Neuronal stem cell (in vitro differentiated cells): ENCODE data around the gene ZNF530.

ENCODE experiments used
- DNase-seq: peaks from one replicate; pipeline ENCODE4 v3.0.0-alpha.2; 2013; ENCODE audit warnings: low spot score
- H2AFZ ChIP-seq: one replicate; pipeline ENCODE4 v1.6.1; 2013; ENCODE audit warnings: mild to moderate bottlenecking, low read length, inconsistent platforms
- H2AK5ac ChIP-seq: 2 replicates; pipeline ENCODE4 v1.6.1; 2013; ENCODE audit warnings: low read depth, mild to moderate bottlenecking, inconsistent platforms, low read length, moderate library complexity, mixed read lengths
- H2BK120ac ChIP-seq: 2 replicates; pipeline ENCODE4 v1.6.1; 2013; ENCODE audit warnings: low read depth, mild to moderate bottlenecking, inconsistent platforms, low read length, moderate library complexity, mixed read lengths
- H2BK12ac ChIP-seq: one replicate; pipeline ENCODE4 v1.6.1; 2013; ENCODE audit warnings: low read length, inconsistent platforms
- H2BK15ac ChIP-seq: 2 replicates; pipeline ENCODE4 v1.6.1; 2013; ENCODE audit warnings: mild to moderate bottlenecking, low read length, inconsistent platforms, mixed read lengths
- H2BK5ac ChIP-seq: one replicate; pipeline ENCODE4 v1.6.1; 2013; ENCODE audit warnings: inconsistent platforms, mild to moderate bottlenecking, low read length, moderate library complexity
- H3K14ac ChIP-seq: one replicate; pipeline ENCODE4 v1.6.1; 2013; ENCODE audit warnings: low read length, inconsistent platforms
- H3K18ac ChIP-seq: 2 replicates; pipeline ENCODE4 v1.6.1; 2013; ENCODE audit warnings: low read length, inconsistent platforms
- H3K23ac ChIP-seq: 2 replicates; pipeline ENCODE4 v1.6.1; 2013; ENCODE audit warnings: low read depth, mild to moderate bottlenecking, mixed read lengths, low read length, inconsistent platforms; ENCODE audit not compliant: poor library complexity
- H3K27ac ChIP-seq: replicated peaks from 3 replicates; pipeline ENCODE4 v1.5.1; 2013; ENCODE audit warnings: low read length, inconsistent platforms
- H3K27me3 ChIP-seq, 3 experiments: 2 replicates each; pipeline ENCODE4 v1.6.1; 2013; ENCODE audit warnings: low read length in 3 of 3, mild to moderate bottlenecking in 2 of 3, inconsistent platforms in 1 of 3, low read depth in 1 of 3, mixed read lengths in 1 of 3, moderate library complexity in 1 of 3; ENCODE audit not compliant: control insufficient read depth in 3 of 3, insufficient read depth in 3 of 3
- H3K36me3 ChIP-seq, 2 donors: replicated peaks in 1 of 2; 2 replicates each; pipeline ENCODE4 v1.6.1; 2013; ENCODE audit warnings: low read length in 2 of 2; ENCODE audit not compliant: control insufficient read depth in 2 of 2, insufficient read depth in 2 of 2
- H3K4ac ChIP-seq: 2 replicates; pipeline ENCODE4 v1.6.1; 2013; ENCODE audit warnings: inconsistent platforms, mild to moderate bottlenecking, low read length, moderate library complexity
- H3K4me1 ChIP-seq, 2 donors: 1 replicate in 1 of 2; 2 replicates in 1 of 2; pipeline ENCODE4 v1.6.1; 2013; ENCODE audit warnings: low read length in 2 of 2, low read depth in 1 of 2; ENCODE audit not compliant: control insufficient read depth in 2 of 2, insufficient read depth in 1 of 2
- H3K4me2 ChIP-seq: one replicate; pipeline ENCODE4 v1.6.1; 2013; ENCODE audit warnings: mild to moderate bottlenecking, low read length, inconsistent platforms; ENCODE audit not compliant: insufficient read depth, poor library complexity, severe bottlenecking
- H3K4me3 ChIP-seq, 2 donors: 2 replicates each; pipeline ENCODE4 v1.5.1; 2013; ENCODE audit warnings: low read length in 2 of 2, mild to moderate bottlenecking in 2 of 2, inconsistent platforms in 1 of 2, moderate library complexity in 1 of 2
- H3K79me1 ChIP-seq: one replicate; pipeline ENCODE4 v1.6.1; 2013; ENCODE audit warnings: low read depth, mild to moderate bottlenecking, inconsistent platforms, low read length, moderate library complexity
- H3K9ac ChIP-seq: one replicate; pipeline ENCODE4 v1.6.1; 2013; ENCODE audit warnings: mild to moderate bottlenecking, low read depth, low read length, inconsistent platforms; ENCODE audit not compliant: poor library complexity
- H3K9me3 ChIP-seq, 2 donors: replicated peaks in 1 of 2; 2 replicates each; pipeline versions ENCODE3 to v1.6.1; 2013; ENCODE audit warnings: low read length in 2 of 2, mild to moderate bottlenecking in 2 of 2, inconsistent platforms in 1 of 2, low read depth in 1 of 2, mixed read lengths in 1 of 2, moderate library complexity in 1 of 2; ENCODE audit not compliant: control insufficient read depth in 2 of 2, insufficient read depth in 1 of 2
- H4K8ac ChIP-seq: one replicate; pipeline ENCODE4 v1.6.1; 2013; ENCODE audit warnings: low read depth, mild to moderate bottlenecking, inconsistent platforms, low read length, moderate library complexity
- H4K91ac ChIP-seq: one replicate; pipeline ENCODE4 v1.6.1; 2013; ENCODE audit warnings: low read length, low read depth, mild to moderate bottlenecking, inconsistent platforms; ENCODE audit not compliant: poor library complexity
- WGBS, 2 donors: extraction: QIAGEN DNeasy Blood & Tissue Kit; methylation state at CpG; one replicate each; pipeline ENCODE4 v1.1.7; 2013; ENCODE audit warnings: missing lambda C conversion rate in 2 of 2, mixed read lengths in 1 of 2; ENCODE audit not compliant: insufficient read length in 2 of 2, insufficient replicate concordance in 1 of 2; ENCODE audit errors: extremely low coverage in 2 of 2; 5-methylcytosine and 5-hydroxymethylcytosine counted together

The ZNF530 gene

DNA sequence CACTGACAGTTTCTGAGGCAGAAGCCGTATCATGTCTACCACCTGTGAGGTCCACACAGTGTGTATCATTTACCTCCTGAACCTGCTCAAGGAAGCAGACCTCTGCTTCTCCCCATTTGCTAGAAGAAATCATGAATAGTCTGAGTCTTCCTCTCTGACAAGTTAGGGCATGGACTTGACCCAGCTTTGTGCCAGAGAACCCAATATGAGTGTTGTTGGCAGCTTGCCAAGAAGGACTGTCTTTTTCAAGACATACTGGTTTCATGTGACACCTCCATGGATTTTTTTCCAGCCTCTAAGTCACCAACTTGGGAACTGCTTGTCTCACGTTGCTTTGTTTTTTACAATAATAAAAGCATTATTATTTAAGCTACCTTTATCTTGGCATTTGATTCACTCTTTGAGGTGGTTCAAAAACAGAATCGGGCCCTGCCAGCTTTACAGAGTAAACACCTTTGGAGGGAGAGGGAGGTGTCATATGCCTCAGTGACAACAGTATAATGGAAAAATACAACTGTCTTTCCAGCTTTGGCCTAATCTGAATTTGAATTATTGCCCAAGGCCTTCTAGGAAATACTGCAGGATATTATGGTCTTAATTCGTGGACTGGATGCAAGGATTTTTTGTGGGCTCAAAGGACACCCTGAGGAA lies 42.8 kb downstream of the ZNF530 start:
- Histone ChIP-seq H3K4me2 (no peak overlapping the region), H2BK15ac (no peak overlapping the region), H2BK12ac (no peak overlapping the region), H3K9ac (no peak overlapping the region), H3K4me1 (no peaks in the 10 kb centered on the region), H2BK5ac (no peak overlapping the region), H3K23ac (no peak overlapping the region), H2AFZ (no peak overlapping the region), H4K91ac (no peak overlapping the region), H3K18ac (no peak overlapping the region), H3K4me3 (no peak overlapping the region), H3K27ac (no peak overlapping the region), H3K9me3 (peaks cover 23 to 63% of the 10 kb centered on the region in 2 donors), H3K79me1 (no peaks in the 10 kb centered on the region), H3K27me3 (no peaks in the 10 kb centered on the region), H2AK5ac (no peak overlapping the region), H3K14ac (no peak overlapping the region), H4K8ac (no peak overlapping the region), H2BK120ac (no peak overlapping the region), H3K36me3 (peaks cover 27 to 63% of the 10 kb centered on the region in 2 donors), H3K4ac (no peak overlapping the region)
- WGBS, 2 donors: no CpG with 5 or more reads among the region's 4 CpGs
- no peak for DNase-seq

- Histone ChIP-seq H3K4me2 (no peak overlapping the region), H3K36me3 (peaks cover 27 to 53% of the 10 kb centered on the region in 2 donors), H4K91ac (no peak overlapping the region), H3K27me3 (no peaks in the 10 kb centered on the region), H3K27ac (no peak overlapping the region), H3K9ac (no peak overlapping the region), H3K18ac (no peak overlapping the region), H2BK15ac (no peak overlapping the region), H3K4ac (no peak overlapping the region), H3K4me3 (no peak overlapping the region), H2BK5ac (no peak overlapping the region), H3K14ac (no peak overlapping the region), H2AK5ac (no peak overlapping the region), H3K23ac (no peak overlapping the region), H3K9me3 (peaks cover 23 to 52% of the 10 kb centered on the region in 2 donors), H3K4me1 (no peaks in the 10 kb centered on the region), H2BK12ac (no peak overlapping the region), H4K8ac (no peak overlapping the region), H2BK120ac (no peak overlapping the region), H2AFZ (no peak overlapping the region), H3K79me1 (no peaks in the 10 kb centered on the region)
- DNase-seq: no peak
Measured at GRCh38 chr19:57643734-57644133, 44.0 kb downstream of the ZNF530 start.

- WGBS, 2 donors: no CpG with 5 or more reads among the region's 6 CpGs
- H4K8ac ChIP-seq: no peak overlapping the region
- no peak overlapping the region for H3K4me2 ChIP-seq
- peaks cover 0 to 6% of the 10 kb centered on the region in 2 donors for H3K36me3 ChIP-seq
- no peak overlapping the region for H4K91ac ChIP-seq
- H2BK5ac ChIP-seq: no peak overlapping the region
- H3K23ac ChIP-seq: no peak overlapping the region
- no peak overlapping the region for H3K14ac ChIP-seq
- no peaks in the 10 kb centered on the region for H3K27me3 ChIP-seq
- no peak for DNase-seq
- no peak overlapping the region for H2AK5ac ChIP-seq
- H3K79me1 ChIP-seq: no peaks in the 10 kb centered on the region
- H3K9me3 ChIP-seq: peaks cover 0 to 5% of the 10 kb centered on the region in 2 donors
- no peak overlapping the region for H2BK12ac ChIP-seq
- H2BK120ac ChIP-seq: no peak overlapping the region
- H3K18ac ChIP-seq: no peak overlapping the region
- H2BK15ac ChIP-seq: no peak overlapping the region
- H3K4ac ChIP-seq: no peak overlapping the region
- H3K4me1 ChIP-seq: no peaks in the 10 kb centered on the region
- no peak overlapping the region for H3K27ac ChIP-seq
- no peak overlapping the region for H3K9ac ChIP-seq
- no peak overlapping the region for H3K4me3 ChIP-seq
- H2AFZ ChIP-seq: no peak overlapping the region
Measured at GRCh38 chr19:57648331-57649003, 48.8 kb downstream of the ZNF530 start.

- no peak overlapping the region for H3K4me3 ChIP-seq
- H3K9me3 ChIP-seq: peaks cover 0 to 3% of the 10 kb centered on the region in 2 donors
- no peak overlapping the region for H3K18ac ChIP-seq
- H4K8ac ChIP-seq: no peak overlapping the region
- no peak overlapping the region for H3K23ac ChIP-seq
- no peak overlapping the region for H3K27ac ChIP-seq
- no peaks in the 10 kb centered on the region for H3K27me3 ChIP-seq
- no peak overlapping the region for H2BK15ac ChIP-seq
- H3K14ac ChIP-seq: no peak overlapping the region
- WGBS, 2 donors: no CpG with 5 or more reads among the region's 6 CpGs
- no peaks in the 10 kb centered on the region for H3K79me1 ChIP-seq
- H3K4me1 ChIP-seq: no peaks in the 10 kb centered on the region
- H3K36me3 ChIP-seq: no peaks in the 10 kb centered on the region
- H4K91ac ChIP-seq: no peak overlapping the region
- H2AK5ac ChIP-seq: no peak overlapping the region
- no peak overlapping the region for H2BK5ac ChIP-seq
- no peak overlapping the region for H3K9ac ChIP-seq
- no peak for DNase-seq
- H3K4me2 ChIP-seq: no peak overlapping the region
- H2BK12ac ChIP-seq: no peak overlapping the region
- no peak overlapping the region for H2BK120ac ChIP-seq
- no peak overlapping the region for H3K4ac ChIP-seq
- H2AFZ ChIP-seq: peak overlapping the region; percentile 38
Measured at GRCh38 chr19:57651654-57651996, 51.9 kb downstream of the ZNF530 start.
